NT2/D1 (cell line): ENCODE data around the gene ARHGEF10L.

Experiments used
- DNase-seq: peaks from one replicate; pipeline ENCODE4 v3.0.0-alpha.2; 2011; ENCODE audit warnings: low read depth, low spot score
- H3K27me3 ChIP-seq: 2 replicates; pipeline ENCODE4 v1.6.0; 2011; ENCODE audit warnings: mild to moderate bottlenecking; ENCODE audit not compliant: insufficient read length, insufficient read depth
- H3K36me3 ChIP-seq: 2 replicates; pipeline ENCODE4 v1.6.1; 2011; ENCODE audit warnings: mild to moderate bottlenecking, low read length, mixed read lengths; ENCODE audit not compliant: insufficient read depth, insufficient read length
- H3K4me1 ChIP-seq: 2 replicates; pipeline ENCODE4 v1.5.1; 2011; ENCODE audit not compliant: insufficient read depth, insufficient read length
- H3K4me3 ChIP-seq: 2 replicates; pipeline ENCODE4 v1.5.1; 2011; ENCODE audit warnings: low read depth; ENCODE audit not compliant: insufficient read length
- H3K9ac ChIP-seq: 2 replicates; pipeline ENCODE4 v1.6.0; 2011; ENCODE audit warnings: low read depth; ENCODE audit not compliant: insufficient read length
- H3K9me3 ChIP-seq: 2 replicates; pipeline ENCODE4 v1.5.1; 2011; ENCODE audit warnings: mild to moderate bottlenecking, low read length; ENCODE audit not compliant: insufficient read depth
- SUZ12 ChIP-seq: IDR thresholded peaks from 2 replicates; pipeline ENCODE4 v1.6.1; 2011; ENCODE audit not compliant: insufficient read length, insufficient read depth; ENCODE audit errors: extremely low read depth
- YY1 ChIP-seq: IDR thresholded peaks from 2 replicates; pipeline ENCODE4 v1.6.1; 2011; ENCODE audit not compliant: insufficient read length, insufficient read depth
- ZNF274 ChIP-seq: IDR thresholded peaks from 2 replicates; pipeline ENCODE4 v1.6.1; 2011; ENCODE audit warnings: mild to moderate bottlenecking, low read depth, low read length

The ARHGEF10L gene

DNA sequence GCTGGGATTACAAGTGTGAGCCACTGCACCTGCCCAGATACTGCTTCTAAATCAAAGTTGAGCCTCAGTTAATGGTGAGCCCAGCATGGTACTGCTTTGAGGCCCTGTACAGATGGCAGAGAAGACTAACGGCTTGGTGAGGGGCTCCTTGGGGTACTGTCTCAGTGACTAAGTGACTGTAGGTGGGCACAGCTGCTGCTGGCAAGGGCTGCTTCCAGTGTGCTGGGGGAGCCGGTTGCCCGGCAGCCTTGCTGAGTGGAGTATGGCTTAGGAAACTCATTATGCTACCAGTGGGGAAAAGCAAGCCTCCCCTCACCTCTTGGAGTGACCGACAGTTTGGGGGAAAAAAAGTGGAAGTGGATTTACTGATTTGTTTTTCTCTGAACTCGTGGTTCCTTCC, 23.6 kb upstream of the ARHGEF10L start:
- H3K9me3 ChIP-seq: no peaks in the 10 kb centered on the region
- TF ChIP-seq SUZ12 (no peak), YY1 (no peak), ZNF274 (no peak)
- no peaks in the 10 kb centered on the region for H3K36me3 ChIP-seq
- peaks cover 7% of the 10 kb centered on the region for H3K4me1 ChIP-seq
- H3K4me3 ChIP-seq: no peak overlapping the region
- H3K27me3 ChIP-seq: no peaks in the 10 kb centered on the region
- no peak for DNase-seq
- H3K9ac ChIP-seq: no peak overlapping the region

DNA sequence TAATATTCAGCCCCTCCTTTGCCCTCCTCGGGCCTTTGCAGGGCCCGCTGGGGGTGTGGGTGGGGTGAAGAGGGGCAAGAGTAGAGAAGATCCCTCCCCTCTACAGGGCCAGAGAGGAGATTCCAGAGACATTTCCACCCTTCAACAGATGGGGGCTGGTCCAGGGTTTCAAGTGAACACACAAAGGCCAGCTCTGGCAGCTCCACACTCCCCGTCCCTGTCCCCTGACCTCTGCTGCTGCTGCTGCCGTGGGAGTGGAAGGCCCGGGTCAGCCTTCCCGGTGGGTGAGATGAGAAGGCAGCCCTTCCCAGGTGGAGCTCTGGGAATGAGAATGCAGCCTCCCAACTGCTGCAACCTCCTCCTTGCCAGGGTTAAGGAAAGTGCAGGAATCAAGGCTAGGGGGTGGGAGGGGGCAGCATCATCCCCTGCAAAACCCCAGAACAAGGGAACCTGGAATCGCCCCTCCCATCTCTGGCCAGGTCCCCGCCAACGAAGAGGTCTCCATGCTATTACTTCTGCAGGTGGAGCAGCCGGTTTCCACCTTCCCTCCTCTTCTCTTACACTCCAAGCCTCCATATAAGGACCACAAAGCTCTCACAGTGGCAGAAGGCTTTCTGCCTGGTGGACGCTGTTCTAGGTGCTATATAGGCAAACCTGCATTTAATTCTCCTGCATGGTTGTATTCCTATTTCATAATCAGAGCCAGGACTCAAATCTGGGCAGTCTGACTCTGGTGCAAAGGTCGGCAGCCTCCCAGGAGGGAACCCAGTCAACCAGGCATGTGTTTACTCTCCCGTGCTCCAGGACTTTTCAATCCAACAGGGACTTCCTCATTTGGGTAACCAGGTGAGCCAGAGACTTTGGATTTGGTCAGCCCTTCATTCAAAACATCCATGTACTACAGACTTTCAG, 22.9 kb upstream of the ARHGEF10L start:
- Histone ChIP-seq H3K4me3 (no peak overlapping the region), H3K27me3 (no peaks in the 10 kb centered on the region), H3K36me3 (no peaks in the 10 kb centered on the region), H3K9me3 (no peaks in the 10 kb centered on the region), H3K4me1 (peaks cover 7% of the 10 kb centered on the region), H3K9ac (no peak overlapping the region)
- TF ChIP-seq SUZ12 (no peak), YY1 (no peak), ZNF274 (no peak)
- DNase-seq: no peak

DNA sequence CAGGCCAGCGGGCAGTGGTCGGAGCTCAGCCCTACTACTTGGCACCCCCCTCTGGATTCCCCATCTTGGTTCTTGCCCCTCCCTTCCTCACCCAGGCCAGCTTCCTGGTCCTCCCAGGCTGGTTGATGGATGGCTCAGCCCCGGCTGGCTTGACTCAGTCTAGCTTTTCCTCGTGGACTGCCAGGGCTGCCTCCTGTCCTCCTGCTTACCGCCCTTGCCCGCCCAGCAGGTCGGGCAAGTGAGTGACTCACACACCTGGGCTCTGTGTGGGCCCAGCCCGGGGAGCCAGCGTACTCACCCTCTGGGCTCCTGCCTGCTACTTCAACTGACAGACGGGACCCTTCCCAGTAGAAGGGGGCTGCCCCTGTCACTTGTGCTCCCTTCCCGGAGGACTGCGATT, 19.5 kb upstream of the ARHGEF10L start:
- Histone ChIP-seq H3K9me3 (no peaks in the 10 kb centered on the region), H3K4me1 (peaks cover 10% of the 10 kb centered on the region), H3K4me3 (no peak overlapping the region), H3K27me3 (no peaks in the 10 kb centered on the region), H3K9ac (no peak overlapping the region), H3K36me3 (no peaks in the 10 kb centered on the region)
- DNase-seq: no peak
- no peak for TF ChIP-seq SUZ12

DNA sequence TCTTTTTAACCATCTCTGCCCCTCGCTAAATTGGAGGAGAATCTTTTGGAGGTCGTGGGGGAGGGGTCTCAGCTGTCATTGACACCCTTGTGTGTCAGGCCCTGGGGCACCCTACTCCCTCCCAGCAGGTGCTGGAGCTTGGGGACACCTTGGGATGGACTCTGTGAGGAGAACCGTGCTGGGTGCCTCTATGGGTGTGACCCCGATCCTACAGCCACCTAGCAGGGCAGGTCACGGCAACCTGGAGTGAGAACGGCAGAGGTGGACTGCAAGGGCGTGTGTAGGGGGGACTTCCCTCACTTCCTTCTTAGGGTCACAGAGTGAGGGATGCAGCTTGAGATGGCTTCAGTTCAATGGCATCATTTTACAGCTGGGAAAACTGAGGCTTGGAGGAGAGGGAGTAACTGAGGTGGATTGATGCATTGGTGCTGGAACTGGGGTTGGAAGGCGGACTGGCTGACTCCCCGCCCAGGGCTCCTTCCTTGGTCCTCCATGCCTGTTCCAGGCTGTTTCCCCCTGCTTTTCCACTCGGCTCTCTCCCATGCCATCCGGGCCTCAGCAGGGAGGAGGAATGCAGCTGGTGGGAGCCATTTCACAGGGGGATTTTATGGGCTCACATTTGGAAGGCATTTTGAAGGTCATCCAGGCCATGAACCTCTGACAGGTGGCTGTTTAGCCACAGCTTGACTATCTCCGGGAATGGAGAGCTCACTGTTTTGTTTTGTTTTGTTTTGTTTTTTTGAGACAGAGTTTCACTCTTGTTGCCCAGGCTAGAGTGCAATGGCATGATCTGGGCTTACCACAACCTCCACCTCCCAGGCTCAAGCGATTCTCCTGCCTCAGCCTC, 18.8 kb upstream of the ARHGEF10L start:
- Histone ChIP-seq H3K27me3 (no peaks in the 10 kb centered on the region), H3K4me3 (no peak overlapping the region), H3K4me1 (peaks cover 10% of the 10 kb centered on the region), H3K9ac (no peak overlapping the region), H3K36me3 (no peaks in the 10 kb centered on the region), H3K9me3 (no peaks in the 10 kb centered on the region)
- DNase-seq: no peak
- TF ChIP-seq YY1: no peak
- no peak for TF ChIP-seq SUZ12
- TF ChIP-seq ZNF274: no peak

DNA sequence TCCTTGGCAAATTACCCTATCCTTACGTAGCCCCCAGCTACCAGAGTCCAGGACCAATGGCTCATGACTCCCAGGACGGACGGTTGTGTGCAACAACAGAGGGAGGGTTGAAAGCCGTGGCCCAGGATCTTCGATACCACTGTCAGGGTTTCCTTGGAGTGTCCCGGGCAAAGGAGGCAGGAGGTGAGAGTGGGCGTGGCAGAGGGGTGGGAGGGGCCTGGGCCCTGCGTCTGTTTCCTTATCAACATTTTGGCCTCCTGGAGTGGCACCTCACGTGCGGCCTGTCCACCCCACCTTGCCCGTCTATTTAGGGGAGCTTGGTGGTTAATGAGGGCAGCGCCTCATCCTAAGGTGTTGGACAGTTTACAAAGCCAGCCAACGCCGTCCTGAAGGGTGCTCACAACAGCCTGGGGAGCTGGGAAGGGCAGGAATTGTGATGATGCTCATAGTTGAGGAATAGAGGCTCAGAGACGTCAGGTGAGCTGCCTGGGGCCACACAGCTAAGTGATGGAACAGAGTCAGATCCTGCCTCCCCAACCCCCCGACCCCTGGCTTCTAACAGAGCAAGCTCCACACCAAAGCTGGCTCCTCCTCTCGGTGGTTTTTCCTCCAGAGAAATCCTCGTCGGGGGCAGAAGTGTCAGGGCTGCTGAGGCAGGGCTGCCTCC, 17.4 kb upstream of the ARHGEF10L start:
- Histone ChIP-seq H3K9ac (no peak overlapping the region), H3K4me1 (peaks cover 7% of the 10 kb centered on the region), H3K27me3 (no peaks in the 10 kb centered on the region), H3K4me3 (no peak overlapping the region), H3K9me3 (no peaks in the 10 kb centered on the region), H3K36me3 (no peaks in the 10 kb centered on the region)
- DNase-seq: no peak
- no peak for TF ChIP-seq YY1

DNA sequence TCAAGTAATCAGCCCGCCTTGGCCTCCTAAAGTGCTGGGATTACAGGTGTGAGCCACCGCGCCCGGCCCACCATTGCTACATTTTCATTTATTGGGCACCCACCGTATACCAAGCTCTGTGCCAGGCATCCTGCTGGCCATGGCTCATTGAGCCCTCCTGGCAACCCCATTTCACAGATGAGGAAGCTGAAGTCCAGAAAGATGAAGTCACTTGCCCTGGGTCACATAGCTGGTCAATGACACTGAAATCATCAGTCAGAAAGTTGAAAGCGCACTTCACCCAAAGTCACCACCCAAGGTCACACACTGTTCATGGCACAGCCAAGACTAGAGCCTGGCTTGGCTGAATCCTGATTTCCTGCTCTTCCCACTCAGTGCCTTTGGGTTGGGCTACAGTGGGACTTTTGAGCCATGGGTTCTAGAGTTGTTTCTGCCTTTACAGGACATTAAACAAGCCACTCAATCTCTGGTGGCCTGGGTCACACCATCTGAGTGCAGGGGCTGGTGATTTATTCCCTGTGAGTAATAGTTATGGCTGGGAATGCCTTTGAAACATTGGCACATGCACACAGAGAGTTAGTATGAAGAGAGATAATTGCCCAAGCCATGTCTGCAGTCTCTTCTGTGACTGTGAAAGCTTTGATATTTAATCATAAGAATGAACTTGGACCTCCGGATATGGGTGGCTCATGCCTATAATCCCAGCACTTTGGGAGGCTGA, 16.0 kb upstream of the ARHGEF10L start:
- TF ChIP-seq ZNF274 (no peak), YY1 (no peak), SUZ12 (no peak)
- no peak overlapping the region for H3K4me3 ChIP-seq
- H3K36me3 ChIP-seq: no peaks in the 10 kb centered on the region

DNA sequence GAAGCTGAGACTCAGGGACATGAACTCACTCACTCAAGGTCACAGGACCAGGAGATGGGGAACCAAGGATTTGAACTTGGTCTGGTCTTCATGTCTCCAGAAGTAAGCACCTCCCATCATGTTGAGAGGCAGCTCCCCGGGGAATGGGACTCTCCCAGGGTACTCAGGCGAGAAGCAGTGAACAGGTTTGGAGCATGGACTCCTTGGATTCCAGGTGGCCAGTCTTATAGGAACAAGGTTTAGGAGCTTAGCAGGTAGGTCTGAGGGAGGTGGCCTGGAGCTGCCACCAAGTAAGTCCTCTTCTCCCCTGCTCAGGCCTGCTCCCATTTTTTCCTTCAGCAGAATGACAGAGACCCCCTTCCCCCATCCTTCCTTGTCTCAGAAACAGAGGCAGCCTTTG, 14.9 kb upstream of the ARHGEF10L start:
- Histone ChIP-seq H3K9ac (no peak overlapping the region), H3K4me1 (peaks cover 9% of the 10 kb centered on the region), H3K27me3 (no peaks in the 10 kb centered on the region), H3K9me3 (no peaks in the 10 kb centered on the region), H3K36me3 (no peaks in the 10 kb centered on the region), H3K4me3 (no peak overlapping the region)
- no peak for TF ChIP-seq ZNF274
- no peak for TF ChIP-seq SUZ12
- no peak for TF ChIP-seq YY1
- DNase-seq: no peak

More for the DNA sequence above, 16.0 kb upstream of the ARHGEF10L start:
- H3K4me1 ChIP-seq: peaks cover 9% of the 10 kb centered on the region
- no peak for DNase-seq
- H3K27me3 ChIP-seq: no peaks in the 10 kb centered on the region
- no peak overlapping the region for H3K9ac ChIP-seq
- H3K9me3 ChIP-seq: no peaks in the 10 kb centered on the region
